ENCODE results near the gene PTPN6.
A peak's percentile ranks its signal among the peaks of the same experiment; 100 is the strongest.

Gene PTPN6

GRCh38 chr12:6909421-6910145 is 41.6 kb upstream of the PTPN6 start:
- TF ChIP-seq CTCF (IDR thresholded peaks at IDR 0.05; ENCODE audit: control insufficient read depth, extremely low read depth, insufficient read depth): no peak
- no peak for DNase-seq (ENCODE audit: low read depth)
- no peak overlapping the region for H3K4me3 ChIP-seq (ENCODE audit: low read depth, low read length)

GRCh38 chr12:6912164-6912935 is 38.8 kb upstream of the PTPN6 start:
- DNase-seq (ENCODE audit: low read depth): no peak
- H3K4me3 ChIP-seq (ENCODE audit: low read depth, low read length): no peak overlapping the region
- TF ChIP-seq CTCF (IDR thresholded peaks at IDR 0.05; ENCODE audit: control insufficient read depth, extremely low read depth, insufficient read depth): no peak

DNA sequence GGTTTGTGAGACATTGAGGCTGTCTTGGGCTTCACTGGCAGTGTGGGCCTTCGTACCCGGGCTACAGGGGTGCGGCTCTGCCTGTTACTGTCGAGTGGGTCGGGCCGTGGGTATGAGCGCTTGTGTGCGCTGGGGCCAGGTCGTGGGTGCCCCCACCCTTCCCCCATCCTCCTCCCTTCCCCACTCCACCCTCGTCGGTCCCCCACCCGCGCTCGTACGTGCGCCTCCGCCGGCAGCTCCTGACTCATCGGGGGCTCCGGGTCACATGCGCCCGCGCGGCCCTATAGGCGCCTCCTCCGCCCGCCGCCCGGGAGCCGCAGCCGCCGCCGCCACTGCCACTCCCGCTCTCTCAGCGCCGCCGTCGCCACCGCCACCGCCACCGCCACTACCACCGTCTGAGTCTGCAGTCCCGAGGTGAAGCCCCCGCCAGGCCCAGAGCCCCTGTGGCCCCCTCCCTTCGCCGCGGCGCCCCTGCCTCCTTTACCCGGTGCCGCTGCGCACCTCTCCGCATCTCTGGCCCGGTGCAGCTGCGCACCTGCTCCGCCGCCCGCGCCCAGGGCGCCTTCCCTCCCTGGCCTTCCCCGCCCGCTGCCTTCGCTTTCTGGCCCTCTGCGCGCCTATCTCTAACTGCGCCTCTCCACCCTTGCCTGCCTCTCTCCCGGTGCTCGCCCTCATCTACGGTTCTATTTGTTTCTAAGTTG is 36.8 kb upstream of the PTPN6 start, which contains the start of gene ENO2:
Gene ENO2 (plus strand): TSS at position 335 of the 701 bp plus-strand sequence. CDS start 1,253 bp downstream, outside the sequence.
- no peak for DNase-seq (ENCODE audit: low read depth)
- no peak for TF ChIP-seq CTCF (IDR thresholded peaks at IDR 0.05; ENCODE audit: control insufficient read depth, extremely low read depth, insufficient read depth)
- peak within 1 kb of the TSS; percentile 60 for H3K4me3 ChIP-seq (ENCODE audit: low read depth, low read length)

- TF ChIP-seq CTCF (IDR thresholded peaks at IDR 0.05; ENCODE audit: control insufficient read depth, extremely low read depth, insufficient read depth): no peak
- peak overlapping the region; percentile 60 for H3K4me3 ChIP-seq (ENCODE audit: low read depth, low read length)
- no peak for DNase-seq (ENCODE audit: low read depth)
Measured at GRCh38 chr12:6914947-6915788, 36.0 kb upstream of the PTPN6 start.

DNA sequence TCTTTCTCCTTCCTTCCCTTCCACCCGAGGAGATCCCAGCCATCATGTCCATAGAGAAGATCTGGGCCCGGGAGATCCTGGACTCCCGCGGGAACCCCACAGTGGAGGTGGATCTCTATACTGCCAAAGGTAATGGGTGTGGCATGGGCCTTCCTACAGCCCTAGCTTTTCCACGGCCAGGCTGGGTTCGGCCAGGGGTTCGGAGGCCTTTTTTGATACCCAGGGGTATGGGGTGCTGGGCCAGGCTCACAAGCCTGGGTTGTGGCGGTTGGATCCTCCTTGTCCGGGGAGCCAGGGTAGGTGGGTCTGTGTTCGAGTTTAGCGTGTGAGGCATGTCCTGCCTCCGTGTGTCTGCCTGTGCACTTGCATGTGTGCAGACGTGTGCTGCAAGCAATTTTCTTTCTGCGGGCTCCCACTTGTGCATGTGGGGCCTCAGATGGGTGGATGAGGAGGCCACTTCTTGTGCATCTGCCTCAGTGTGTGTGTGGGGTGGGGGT is 35.3 kb upstream of the PTPN6 start:
- H3K4me3 ChIP-seq (ENCODE audit: low read depth, low read length): no peak overlapping the region
- TF ChIP-seq CTCF (IDR thresholded peaks at IDR 0.05; ENCODE audit: control insufficient read depth, extremely low read depth, insufficient read depth): no peak
- DNase-seq (ENCODE audit: low read depth): no peak

All from LNCaP clone FGC (cell line).